DOHH2 (cell line): Measurements from ENCODE around the gene CENPU.

Experiments used
- CTCF ChIP-seq: fragments of 200-600 bp; sonication (generic); IDR thresholded peaks from one replicate; pipeline ENCODE4 v1.5.1; 2014; ENCODE audit warnings: antibody characterized with exemption, mild to moderate bottlenecking, low read depth, low read length; ENCODE audit not compliant: poor library complexity, severe bottlenecking
- EZH2phosphoT487 ChIP-seq: fragments of 200-600 bp; sonication (generic); IDR thresholded peaks from 2 replicates; pipeline ENCODE4 v1.6.1; 2017; ENCODE audit warnings: borderline replicate concordance, mild to moderate bottlenecking, antibody characterized with exemption, low read length, moderate library complexity, mixed read lengths

- TF ChIP-seq CTCF (no peak), EZH2phosphoT487 (no peak)
These were observed 28.2 kb downstream of the CENPU start for GRCh38 chr4:184705692-184706091.
